H1 (cell line): ENCODE data around the gene COPS2. TPM values are rescaled to one million over a fixed set of nuclear protein-coding genes. Genes with fewer than 3 reads are reported as not detected.

Experiments used
- CTCF ChIA-PET: fragments of 300-600 bp; sonication (Branson Sonifier 250); formaldehyde crosslinking; loops from one replicate; lab custom pipeline; 2021; ENCODE audit not compliant: partially characterized antibody; lab: Charles Lee
- POLR2A ChIA-PET: fragments of 300-600 bp; sonication (Branson Sonifier 250); formaldehyde crosslinking; loops from one replicate; lab custom pipeline; 2021; ENCODE audit warnings: inconsistent platforms; ENCODE audit not compliant: partially characterized antibody; lab: Charles Lee
- DNase-seq, 2 experiments: peaks; one replicate each; pipeline versions ENCODE4 v3.0.0 to v3.0.0-alpha.2; 2010 to 2022; ENCODE audit warnings: low spot score in 2 of 2, low read depth in 1 of 2, mixed read lengths in 1 of 2
- FAIRE-seq: peaks from 2 replicates; lab custom pipeline; 2011; peaks lifted over from hg19 to GRCh38; lab: Jason Lieb, UNC
- H2AFZ ChIP-seq: 2 replicates; pipeline ENCODE4 v1.8.1; 2012; ENCODE audit warnings: low read length, inconsistent platforms
- H2AK5ac ChIP-seq: 2 replicates; pipeline ENCODE4 v1.6.1; 2013; ENCODE audit warnings: low read depth, low read length
- H2BK120ac ChIP-seq: replicated peaks from 2 replicates; pipeline ENCODE3; 2013; ENCODE audit warnings: low read depth, low read length, inconsistent platforms
- H2BK12ac ChIP-seq: 2 replicates; pipeline ENCODE4 v1.6.1; 2013; ENCODE audit warnings: low read depth, low read length
- H2BK15ac ChIP-seq: 2 replicates; pipeline ENCODE4 v1.6.1; 2013; ENCODE audit warnings: low read length
- H2BK20ac ChIP-seq: 2 replicates; pipeline ENCODE4 v1.6.1; 2013; ENCODE audit warnings: low read length
- H2BK5ac ChIP-seq: 2 replicates; pipeline ENCODE4 v1.6.1; 2013; ENCODE audit warnings: low read depth, low read length
- H3K14ac ChIP-seq: 2 replicates; pipeline ENCODE4 v1.6.1; 2013; ENCODE audit warnings: inconsistent platforms; ENCODE audit not compliant: insufficient read length
- H3K18ac ChIP-seq: 2 replicates; pipeline ENCODE4 v1.6.1; 2013; ENCODE audit warnings: low read length; ENCODE audit errors: extremely low read depth
- H3K23ac ChIP-seq: 2 replicates; pipeline ENCODE4 v1.6.1; 2013; ENCODE audit warnings: inconsistent platforms; ENCODE audit not compliant: insufficient read length
- H3K23me2 ChIP-seq: 2 replicates; pipeline ENCODE4 v1.6.1; 2013; ENCODE audit warnings: low read depth, low read length
- H3K27ac ChIP-seq: 2 replicates; pipeline ENCODE4 v1.6.1; 2011; ENCODE audit warnings: low read depth, low read length, inconsistent platforms
- H3K27me3 ChIP-seq, 4 experiments: replicated peaks in 1 of 4; 1 replicate in 1 of 4; 2 replicates in 3 of 4; pipeline versions ENCODE4 v1.6.1 to v1.8.1; 2011 to 2013; ENCODE audit warnings: low read length in 3 of 4, mild to moderate bottlenecking in 3 of 4, inconsistent platforms in 2 of 4, mixed read lengths in 2 of 4, moderate library complexity in 1 of 4; ENCODE audit not compliant: control insufficient read depth in 3 of 4, insufficient read depth in 3 of 4; ENCODE audit errors: extremely low read depth in 1 of 4
- H3K36me3 ChIP-seq, 4 experiments: 2 replicates each; pipeline versions ENCODE4 v1.6.1 to v1.8.1; 2011 to 2013; ENCODE audit warnings: mild to moderate bottlenecking in 4 of 4, low read length in 3 of 4, moderate library complexity in 2 of 4, control low read depth in 1 of 4, inconsistent platforms in 1 of 4; ENCODE audit not compliant: insufficient read depth in 4 of 4, control insufficient read depth in 2 of 4
- H3K4ac ChIP-seq: replicated peaks from 2 replicates; pipeline ENCODE3; 2013; ENCODE audit warnings: low read length, low read depth, mixed read lengths, inconsistent platforms; ENCODE audit not compliant: insufficient read length
- H3K4me1 ChIP-seq, 4 experiments: replicated peaks in 1 of 4; 1 replicate in 1 of 4; 2 replicates in 3 of 4; pipeline versions ENCODE4 v1.6.1 to v1.8.1; 2011 to 2013; ENCODE audit warnings: low read length in 3 of 4, inconsistent platforms in 2 of 4, mixed read lengths in 1 of 4; ENCODE audit not compliant: insufficient read depth in 4 of 4, control insufficient read depth in 3 of 4
- H3K4me2 ChIP-seq, 2 experiments: 2 replicates each; pipeline versions ENCODE4 v1.6.1 to v1.8.1; 2011 to 2013; ENCODE audit warnings: low read depth in 2 of 2, low read length in 2 of 2, control low read depth in 1 of 2, inconsistent platforms in 1 of 2, mild to moderate bottlenecking in 1 of 2; ENCODE audit not compliant: insufficient read depth in 1 of 2
- H3K4me3 ChIP-seq, 4 experiments: fragments of 200-600, 300-600 bp in 1 of 4; sonication (generic), shearing (Covaris generic), sonication (Bioruptor Twin) in 1 of 4; 2 replicates each; pipeline versions ENCODE4 v1.5.1 to v1.8.1; 2011 to 2016; ENCODE audit warnings: low read length in 4 of 4, low read depth in 3 of 4, control low read depth in 2 of 4, inconsistent platforms in 2 of 4, mild to moderate bottlenecking in 2 of 4, mixed read lengths in 1 of 4, moderate library complexity in 1 of 4; ENCODE audit not compliant: insufficient read depth in 2 of 4; ENCODE audit errors: extremely low read depth in 1 of 4
- H3K56ac ChIP-seq: replicated peaks from 2 replicates; pipeline ENCODE3; 2013; ENCODE audit warnings: low read depth, mild to moderate bottlenecking, mixed read lengths, low read length, inconsistent platforms; ENCODE audit not compliant: insufficient read length
- H3K79me1 ChIP-seq: 2 replicates; pipeline ENCODE4 v1.6.1; 2013; ENCODE audit warnings: low read depth, low read length, control low read depth
- H3K79me2 ChIP-seq, 2 experiments: 2 replicates each; pipeline versions ENCODE4 v1.6.1 to v1.8.1; 2012 to 2013; ENCODE audit warnings: low read length in 2 of 2, mild to moderate bottlenecking in 2 of 2, inconsistent platforms in 1 of 2; ENCODE audit not compliant: insufficient read depth in 2 of 2, control insufficient read depth in 1 of 2
- H3K9ac ChIP-seq, 4 experiments: replicated peaks in 1 of 4; 1 replicate in 1 of 4; 2 replicates in 3 of 4; pipeline versions ENCODE4 v1.6.1 to v1.8.1; 2011 to 2013; ENCODE audit warnings: low read depth in 3 of 4, low read length in 3 of 4, control low read depth in 2 of 4, mild to moderate bottlenecking in 2 of 4, moderate library complexity in 2 of 4, inconsistent platforms in 1 of 4; ENCODE audit errors: extremely low read depth in 1 of 4
- H3K9me3 ChIP-seq, 2 experiments: 2 replicates each; pipeline versions ENCODE4 v1.6.1 to v1.8.1; 2012 to 2013; ENCODE audit warnings: mild to moderate bottlenecking in 2 of 2, moderate library complexity in 2 of 2, control low read depth in 1 of 2, inconsistent platforms in 1 of 2, low read depth in 1 of 2, low read length in 1 of 2, mixed read lengths in 1 of 2; ENCODE audit not compliant: insufficient read depth in 2 of 2
- H4K20me1 ChIP-seq, 2 experiments: replicated peaks in 1 of 2; 2 replicates each; pipeline versions ENCODE3 to v1.8.1; 2011 to 2013; ENCODE audit warnings: inconsistent platforms in 2 of 2, low read length in 2 of 2, mild to moderate bottlenecking in 1 of 2; ENCODE audit not compliant: insufficient read depth in 2 of 2, control insufficient read depth in 1 of 2
- H4K5ac ChIP-seq: 2 replicates; pipeline ENCODE4 v1.6.1; 2013; ENCODE audit warnings: low read length, low read depth, mixed read lengths, inconsistent platforms; ENCODE audit not compliant: insufficient read length
- H4K8ac ChIP-seq: 2 replicates; pipeline ENCODE4 v1.8.0; 2013; ENCODE audit warnings: mild to moderate bottlenecking, moderate library complexity, low read length, inconsistent platforms; ENCODE audit not compliant: insufficient read depth; ENCODE audit errors: extremely low read depth
- H4K91ac ChIP-seq: replicated peaks from 2 replicates; pipeline ENCODE3; 2013; ENCODE audit warnings: low read length, mixed read lengths, inconsistent platforms; ENCODE audit not compliant: insufficient read length
- E2F6 ChIP-seq: IDR thresholded peaks from 2 replicates; pipeline ENCODE4 v1.6.1; 2012; ENCODE audit warnings: inconsistent platforms
- EP300 ChIP-seq, 2 experiments: IDR thresholded peaks; 1 replicate in 1 of 2; 2 replicates in 1 of 2; pipeline ENCODE4 v1.6.1; 2011 to 2012; ENCODE audit warnings: low read depth in 2 of 2, low read length in 2 of 2, mild to moderate bottlenecking in 2 of 2, borderline replicate concordance in 1 of 2, inconsistent platforms in 1 of 2, moderate library complexity in 1 of 2
- GTF2F1 ChIP-seq: IDR thresholded peaks from 2 replicates; pipeline ENCODE4 v1.6.1; 2012; ENCODE audit warnings: low read depth, low read length, improper control_type of control experiment, borderline replicate concordance
- HDAC6 ChIP-seq: IDR thresholded peaks from one replicate; pipeline ENCODE4 v1.7.1; 2012; ENCODE audit warnings: low read depth, mild to moderate bottlenecking, inconsistent platforms, low read length, moderate library complexity
- JUN ChIP-seq: IDR thresholded peaks from 2 replicates; pipeline ENCODE4 v1.6.1; 2011; ENCODE audit warnings: low read depth, mild to moderate bottlenecking, improper control_type of control experiment, low read length
- JUND ChIP-seq: IDR thresholded peaks from 2 replicates; pipeline ENCODE4 v1.6.1; 2011; ENCODE audit warnings: mild to moderate bottlenecking, improper control_type of control experiment, low read length
- RXRA ChIP-seq: IDR thresholded peaks from 2 replicates; pipeline ENCODE4 v1.6.1; 2011; ENCODE audit warnings: low read depth, mild to moderate bottlenecking, low read length, moderate library complexity; ENCODE audit not compliant: insufficient read depth
- SAP30 ChIP-seq: fragments of 300-600 bp; sonication (generic); IDR thresholded peaks from 2 replicates; pipeline ENCODE4 v1.7.1; 2012; ENCODE audit warnings: low read length, moderate library complexity, mild to moderate bottlenecking, inconsistent platforms; ENCODE audit not compliant: insufficient read depth, insufficient replicate concordance
- SP4 ChIP-seq: IDR thresholded peaks from 2 replicates; pipeline ENCODE4 v1.6.1; 2012; ENCODE audit warnings: low read length, inconsistent platforms
- SUZ12 ChIP-seq: fragments of 200-600 bp; sonication (generic); IDR thresholded peaks from 2 replicates; pipeline ENCODE4 v1.6.1; 2012; ENCODE audit warnings: mild to moderate bottlenecking, inconsistent platforms, low read length, moderate library complexity, mixed read lengths
- TBP ChIP-seq: IDR thresholded peaks from 2 replicates; pipeline ENCODE4 v1.6.1; 2011; ENCODE audit warnings: low read depth, low read length, improper control_type of control experiment
- WGBS, 2 experiments: shearing (Covaris generic) in 1 of 2; methylation state at CpG; one replicate each; pipeline versions ENCODE4 v1.1.6 to v1.1.7; 2013 to 2015; ENCODE audit warnings: low lambda C conversion rate in 2 of 2, mixed read lengths in 2 of 2, inconsistent platforms in 1 of 2, low coverage in 1 of 2, missing lambda C conversion rate in 1 of 2; ENCODE audit not compliant: insufficient replicate concordance in 2 of 2, insufficient coverage in 1 of 2, insufficient read length in 1 of 2; ENCODE audit errors: extremely low coverage in 1 of 2, missing lambda C conversion rate in 1 of 2; 5-methylcytosine and 5-hydroxymethylcytosine counted together
- polyA plus RNA-seq, 7 experiments: library from polyadenylated mRNA; depleted of rRNA in 3 of 7; stranded (reverse) in 5 of 7; unstranded in 2 of 7; fragments of >200 nt in 5 of 7; fragments of 200-250 nt in 2 of 7; gene quantifications; 1 replicate in 5 of 7; 2 replicates in 1 of 7; 4 replicates in 1 of 7; pipeline versions ENCODE4 v1.2.1 to v1.2.3, GENCODE V29; 2011 to 2013; ENCODE audit warnings: missing spikeins in 2 of 7, mixed read lengths in 2 of 7
- total RNA-seq: library from RNA; stranded (reverse); fragmentation: NEBNext Ultra II Directional; extraction: Animal tissue kit (Norgen Biotek cat#: 25700); gene quantifications from 2 replicates; pipeline ENCODE4 v1.2.1, GENCODE V29; 2021

COPS2 gene
- total and polyA plus RNA-seq, 2 of the 8 experiments (the other 6 are each of a cell fraction or from before 2014, with no cell fraction given): 17.7 to 85.1 TPM

DNA sequence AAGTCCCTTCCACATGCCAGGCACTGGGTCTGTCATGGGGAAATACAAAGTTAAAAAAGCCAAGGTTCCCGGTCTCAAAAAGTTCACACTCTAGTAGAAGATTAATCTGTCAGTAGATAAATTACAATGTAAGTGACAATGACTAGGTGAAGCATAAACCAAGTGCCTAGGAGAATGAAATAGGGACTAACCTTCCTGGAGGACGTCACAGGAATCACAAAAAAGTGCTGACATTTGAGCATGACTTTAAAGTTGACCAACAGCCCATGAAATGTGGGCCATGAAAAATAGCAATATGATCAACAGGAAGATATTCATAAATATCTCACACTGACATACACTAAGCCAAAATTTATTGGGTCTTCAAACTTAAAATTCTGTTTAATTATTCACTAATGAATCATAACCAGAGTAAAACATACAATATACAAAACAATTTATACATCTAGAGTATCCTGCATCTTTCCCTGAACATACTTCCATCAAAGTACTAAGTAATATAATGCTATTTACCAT lies 20.0 kb downstream of the COPS2 start:
- CTCF ChIA-PET: no interaction called here
- WGBS, 2 experiments: 91% methylated on average over 2 of the region's 2 CpGs; no CpG with 5 or more reads in 1 of the 2 experiments
- H3K14ac ChIP-seq: no peak overlapping the region
- H2AFZ ChIP-seq: no peak overlapping the region
- H3K56ac ChIP-seq: no peak overlapping the region
- no peaks in the 10 kb centered on the region for H3K4me1 ChIP-seq
- no peak overlapping the region for H4K8ac ChIP-seq
- no peak for DNase-seq
- H3K18ac ChIP-seq: no peak overlapping the region
- no peak overlapping the region for H2BK5ac ChIP-seq
- H3K79me1 ChIP-seq: no peaks in the 10 kb centered on the region
- no peaks in the 10 kb centered on the region for H3K27me3 ChIP-seq
- H4K20me1 ChIP-seq: no peaks in the 10 kb centered on the region
- no peak overlapping the region for H3K27ac ChIP-seq
- no peak overlapping the region for H3K4ac ChIP-seq
- no peak overlapping the region for H3K4me3 ChIP-seq
- no peak overlapping the region for H3K23ac ChIP-seq
- H2AK5ac ChIP-seq: no peak overlapping the region
- no peak overlapping the region for H3K9ac ChIP-seq
- H2BK120ac ChIP-seq: no peak overlapping the region
- POLR2A ChIA-PET: no interaction called here
- no peak for FAIRE-seq
- no peak overlapping the region for H3K4me2 ChIP-seq
- no peaks in the 10 kb centered on the region for H3K79me2 ChIP-seq
- H3K36me3 ChIP-seq: peaks cover 0 to 67% (median 26%) of the 10 kb centered on the region in 4 experiments; a peak in 4 of 8 replicates
- no peaks in the 10 kb centered on the region for H3K23me2 ChIP-seq
- H2BK15ac ChIP-seq: no peak overlapping the region
- no peak overlapping the region for H2BK12ac ChIP-seq
- no peak overlapping the region for H4K91ac ChIP-seq
- H2BK20ac ChIP-seq: no peak overlapping the region
- no peaks in the 10 kb centered on the region for H3K9me3 ChIP-seq
- H4K5ac ChIP-seq: no peak overlapping the region
- TF ChIP-seq E2F6: no peak
- no peak for TF ChIP-seq GTF2F1
- TF ChIP-seq TBP: no peak
- no peak for TF ChIP-seq RXRA
- TF ChIP-seq HDAC6: no peak
- no peak for TF ChIP-seq EP300 (IDR thresholded peaks at IDR 0.05; ENCODE audit: borderline replicate concordance in 1 of 2, low read depth in 2 of 2, low read length in 2 of 2)
- no peak for TF ChIP-seq SUZ12
- TF ChIP-seq JUN: no peak
- TF ChIP-seq SP4: no peak
- TF ChIP-seq JUND: no peak
- no peak for TF ChIP-seq SAP30
